Neural crest cell (in vitro differentiated cells): Measurements from ENCODE around the gene BTG1. TPM values are rescaled to one million over a fixed set of nuclear protein-coding genes. Genes with fewer than 3 reads are reported as not detected.
A peak's percentile ranks its signal among the peaks of the same experiment; 100 is the strongest.

Experiments used
- DNase-seq: peaks from one replicate; pipeline ENCODE4 v3.0.0; 2021; ENCODE audit warnings: low read depth, mixed read lengths, low spot score
- H3K27ac Mint-ChIP-seq: one replicate; pipeline ENCODE4 v1.8.0; 2021; ENCODE audit warnings: mild to moderate bottlenecking, mixed read lengths; ENCODE audit not compliant: unreplicated experiment
- H3K27me3 Mint-ChIP-seq: 2 replicates; pipeline ENCODE4 v1.8.0; 2021; ENCODE audit warnings: low read depth, mild to moderate bottlenecking, mixed read lengths
- H3K36me3 Mint-ChIP-seq: 2 replicates; pipeline ENCODE4 v1.8.0; 2021; ENCODE audit warnings: low read depth, mild to moderate bottlenecking, mixed read lengths
- H3K4me1 Mint-ChIP-seq: 2 replicates; pipeline ENCODE4 v1.8.0; 2021; ENCODE audit warnings: mixed read lengths
- H3K4me3 Mint-ChIP-seq: one replicate; pipeline ENCODE4 v1.8.0; 2021; ENCODE audit warnings: mild to moderate bottlenecking, mixed read lengths
- H3K9me3 Mint-ChIP-seq: 2 replicates; pipeline ENCODE4 v1.8.0; 2021; ENCODE audit warnings: mixed read lengths
- CTCF ChIP-seq: fragments of 200-600 bp; sonication (generic); conservative IDR thresholded peaks from 2 replicates; pipeline ENCODE4 v1.5.0; 2021; ENCODE audit warnings: antibody characterized with exemption, mild to moderate bottlenecking
- total RNA-seq: library from RNA; stranded (reverse); gene quantifications from 2 replicates; pipeline ENCODE4 v1.2.1, GENCODE V29; 2021

Gene BTG1
- total RNA-seq, 1 donor from 2014 or later: 95.1 TPM

DNA sequence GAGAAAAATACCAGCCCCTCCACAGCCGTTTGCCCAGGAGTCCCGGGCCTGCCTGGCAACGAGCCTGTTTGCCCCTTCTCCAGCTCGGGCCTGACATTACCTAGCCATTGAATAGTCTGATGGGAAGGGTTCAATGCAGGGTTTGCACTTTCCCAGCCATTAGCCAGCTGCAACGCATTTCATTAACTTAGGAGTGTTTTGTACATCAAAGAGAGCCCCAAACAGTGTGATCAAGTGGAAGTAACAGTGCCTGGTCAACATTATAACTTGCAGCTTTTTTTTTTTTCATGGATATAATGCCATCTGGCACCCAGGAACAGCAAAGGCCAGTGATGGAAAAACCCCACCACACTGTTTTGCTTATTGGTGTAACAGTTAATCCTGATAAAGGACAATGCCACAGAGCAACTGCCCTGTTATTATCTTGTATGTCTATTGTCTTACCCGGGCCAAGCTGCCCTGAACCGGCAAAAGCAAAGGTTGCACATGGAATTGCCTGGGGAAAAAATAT, 38.0 kb downstream of the BTG1 start:
- peak overlapping the region; percentile 96 for H3K27ac Mint-ChIP-seq
- no peaks in the 10 kb centered on the region for H3K36me3 Mint-ChIP-seq
- peaks cover 65% of the 10 kb centered on the region for H3K4me1 Mint-ChIP-seq
- TF ChIP-seq CTCF: no peak
- H3K9me3 Mint-ChIP-seq: no peaks in the 10 kb centered on the region
- peak; percentile 10 for DNase-seq
- peak overlapping the region; percentile 84 for H3K4me3 Mint-ChIP-seq
- no peaks in the 10 kb centered on the region for H3K27me3 Mint-ChIP-seq

GRCh38 chr12:92107094-92107493, 38.6 kb downstream of the BTG1 start:
- Mint-ChIP-seq H3K4me3 (peak overlapping the region; percentile 84), H3K4me1 (peaks cover 65% of the 10 kb centered on the region), H3K36me3 (no peaks in the 10 kb centered on the region), H3K9me3 (no peaks in the 10 kb centered on the region), H3K27ac (peak overlapping the region; percentile 93), H3K27me3 (no peaks in the 10 kb centered on the region)
- no peak for TF ChIP-seq CTCF
- no peak for DNase-seq

DNA sequence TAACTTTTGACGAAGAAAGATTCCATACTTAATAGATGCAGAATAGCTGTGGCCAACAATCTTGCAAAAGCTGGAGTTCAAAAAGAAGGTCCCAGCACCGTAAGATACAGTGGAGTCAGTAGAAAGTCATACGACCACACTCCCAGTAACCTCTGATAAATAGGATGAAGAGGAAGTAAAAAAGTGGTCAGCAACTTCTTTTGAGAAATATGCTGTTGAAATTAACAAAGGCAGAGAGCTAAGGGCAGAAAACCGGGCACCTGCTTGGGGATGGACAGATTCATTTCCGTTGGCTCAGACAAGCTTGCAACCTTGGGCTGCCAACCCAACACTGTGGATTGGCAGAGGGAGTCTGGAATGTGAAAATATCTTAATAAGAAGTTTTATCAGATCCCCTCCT, 40.0 kb downstream of the BTG1 start:
- DNase-seq: no peak
- H3K27me3 Mint-ChIP-seq: no peaks in the 10 kb centered on the region
- no peak overlapping the region for H3K27ac Mint-ChIP-seq
- peaks cover 2% of the 10 kb centered on the region for H3K9me3 Mint-ChIP-seq
- H3K4me1 Mint-ChIP-seq: peaks cover 65% of the 10 kb centered on the region
- H3K36me3 Mint-ChIP-seq: no peaks in the 10 kb centered on the region
- no peak for TF ChIP-seq CTCF
- H3K4me3 Mint-ChIP-seq: no peak overlapping the region

GRCh38 chr12:92105110-92105509, 40.5 kb downstream of the BTG1 start:
- H3K4me3 Mint-ChIP-seq: no peak overlapping the region
- no peak for DNase-seq
- no peaks in the 10 kb centered on the region for H3K27me3 Mint-ChIP-seq
- H3K36me3 Mint-ChIP-seq: peaks cover 2% of the 10 kb centered on the region
- H3K4me1 Mint-ChIP-seq: peaks cover 59% of the 10 kb centered on the region
- peaks cover 2% of the 10 kb centered on the region for H3K9me3 Mint-ChIP-seq
- no peak overlapping the region for H3K27ac Mint-ChIP-seq
- TF ChIP-seq CTCF: no peak

- peaks cover 7% of the 10 kb centered on the region for H3K36me3 Mint-ChIP-seq
- H3K27me3 Mint-ChIP-seq: no peaks in the 10 kb centered on the region
- no peak for TF ChIP-seq CTCF
- H3K9me3 Mint-ChIP-seq: peaks cover 2% of the 10 kb centered on the region
- H3K4me1 Mint-ChIP-seq: peaks cover 37% of the 10 kb centered on the region
- H3K27ac Mint-ChIP-seq: no peak overlapping the region
- no peak for DNase-seq
- H3K4me3 Mint-ChIP-seq: no peak overlapping the region
Measured at GRCh38 chr12:92102606-92103005, 43.0 kb downstream of the BTG1 start.
